ENCODE measurements around the gene CX3CL1.
"Not testable (repeated sequence)": the region's sequence is repeated elsewhere in the genome, so short reads cannot be mapped to it uniquely, and the experiment has no call there.

Gene CX3CL1

DNA sequence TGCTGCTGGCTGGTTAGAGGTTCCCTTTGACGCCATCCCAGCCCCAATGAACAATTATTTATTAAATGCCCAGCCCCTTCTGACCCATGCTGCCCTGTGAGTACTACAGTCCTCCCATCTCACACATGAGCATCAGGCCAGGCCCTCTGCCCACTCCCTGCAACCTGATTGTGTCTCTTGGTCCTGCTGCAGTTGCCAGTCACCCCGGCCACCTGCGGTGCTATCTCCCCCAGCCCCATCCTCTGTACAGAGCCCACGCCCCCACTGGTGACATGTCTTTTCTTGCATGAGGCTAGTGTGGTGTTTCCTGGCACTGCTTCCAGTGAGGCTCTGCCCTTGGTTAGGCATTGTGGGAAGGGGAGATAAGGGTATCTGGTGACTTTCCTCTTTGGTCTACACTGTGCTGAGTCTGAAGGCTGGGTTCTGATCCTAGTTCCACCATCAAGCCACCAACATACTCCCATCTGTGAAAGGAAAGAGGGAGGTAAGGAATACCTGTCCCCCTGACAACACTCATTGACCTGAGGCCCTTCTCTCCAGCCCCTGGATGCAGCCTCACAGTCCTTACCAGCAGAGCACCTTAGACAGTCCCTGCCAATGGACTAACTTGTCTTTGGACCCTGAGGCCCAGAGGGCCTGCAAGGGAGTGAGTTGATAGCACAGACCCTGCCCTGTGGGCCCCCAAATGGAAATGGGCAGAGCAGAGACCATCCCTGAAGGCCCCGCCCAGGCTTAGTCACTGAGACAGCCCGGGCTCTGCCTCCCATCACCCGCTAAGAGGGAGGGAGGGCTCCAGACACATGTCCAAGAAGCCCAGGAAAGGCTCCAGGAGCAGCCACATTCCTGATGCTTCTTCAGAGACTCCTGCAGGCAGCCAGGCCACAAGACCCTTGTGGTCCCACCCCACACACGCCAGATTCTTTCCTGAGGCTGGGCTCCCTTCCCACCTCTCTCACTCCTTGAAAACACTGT, 11.3 kb downstream of the CX3CL1 start:
- no peak for DNase-seq

- no peak for DNase-seq
Measured at GRCh38 chr16:57384248-57385070, 12.2 kb downstream of the CX3CL1 start.

DNA sequence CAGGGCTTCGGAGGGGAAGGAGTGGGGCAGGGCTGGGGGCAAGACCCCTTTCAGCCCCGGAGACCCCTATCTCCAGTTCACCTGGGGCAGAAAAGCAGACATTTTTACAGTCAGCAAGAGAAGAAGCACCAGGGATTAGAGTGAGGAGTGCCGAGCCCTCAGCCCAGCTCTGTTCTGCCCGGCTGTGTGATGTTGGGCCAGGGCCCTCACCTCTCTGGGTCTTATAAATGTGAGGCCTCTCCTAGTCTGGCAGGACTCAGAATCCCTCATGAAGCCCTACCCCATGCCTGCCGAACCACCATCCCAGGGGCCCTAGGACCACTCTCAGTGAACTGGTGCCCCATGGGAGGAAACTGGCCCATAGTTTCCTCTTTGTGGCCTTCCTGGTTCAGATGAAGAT, 12.8 kb downstream of the CX3CL1 start:
- no peak for DNase-seq

DNA sequence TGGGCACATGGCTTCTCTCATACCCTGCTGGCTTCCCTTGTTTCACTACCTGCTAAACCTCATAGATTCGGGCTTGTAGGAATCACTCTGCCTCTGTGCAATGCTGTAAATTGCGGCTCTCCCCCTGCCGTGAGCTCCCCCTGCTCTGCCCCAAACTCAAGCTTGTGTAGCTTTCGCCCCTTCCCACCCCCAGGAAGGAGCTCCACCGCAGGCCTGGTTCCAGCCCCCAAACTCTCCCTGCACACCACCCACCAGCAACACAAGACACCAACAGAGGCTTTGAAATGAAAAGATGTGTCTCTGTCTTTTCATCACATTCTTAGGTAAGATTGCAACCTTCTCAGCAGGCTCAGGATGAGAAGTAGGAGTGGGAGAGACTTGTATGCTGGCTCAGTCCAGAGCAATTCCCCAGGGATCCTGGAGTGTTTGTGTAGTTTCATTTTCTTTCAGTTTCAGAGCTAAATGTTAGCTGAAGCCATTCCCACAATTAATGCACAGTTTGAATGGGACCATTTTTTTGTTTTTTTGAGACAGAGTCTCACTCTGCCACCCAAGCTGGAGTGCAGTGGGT, 14.2 kb downstream of the CX3CL1 start:
- no peak for DNase-seq

GRCh38 chr16:57387598-57388354, 15.5 kb downstream of the CX3CL1 start:
- DNase-seq: no peak

DNA sequence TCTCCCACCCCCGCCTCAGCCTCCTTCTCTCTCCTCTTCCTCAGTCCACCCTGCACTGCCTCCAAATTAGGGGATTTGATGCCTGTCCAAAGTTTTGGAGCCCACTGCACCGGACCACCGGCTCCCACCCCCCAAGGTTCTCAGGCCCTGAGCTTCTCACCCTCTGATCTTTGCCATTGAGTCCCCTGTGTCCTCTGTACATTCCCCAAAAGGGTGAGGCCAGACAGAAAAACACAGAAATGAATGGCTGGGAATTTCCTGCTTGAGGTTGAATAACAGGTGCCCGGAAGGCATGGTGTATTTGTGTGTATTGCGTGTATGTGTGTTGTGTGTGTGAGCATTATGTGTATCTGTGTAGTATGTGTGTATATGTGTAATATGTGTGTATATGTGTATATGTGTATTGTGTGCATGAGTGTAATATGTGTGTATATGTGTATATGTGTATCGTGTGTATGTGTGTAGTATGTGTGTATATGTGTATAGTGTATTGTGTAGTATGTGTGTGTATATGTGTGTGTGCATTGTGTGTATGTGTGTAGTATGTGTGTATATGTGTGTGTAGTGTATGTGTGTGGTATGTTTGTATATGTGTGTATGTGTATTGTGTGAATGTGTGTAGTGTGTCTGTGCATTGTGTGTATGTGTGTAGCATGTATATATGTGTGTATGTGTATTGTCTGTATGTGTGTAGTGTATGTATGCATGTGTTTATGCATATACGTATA, 16.2 kb downstream of the CX3CL1 start:
- no peak for DNase-seq

DNA sequence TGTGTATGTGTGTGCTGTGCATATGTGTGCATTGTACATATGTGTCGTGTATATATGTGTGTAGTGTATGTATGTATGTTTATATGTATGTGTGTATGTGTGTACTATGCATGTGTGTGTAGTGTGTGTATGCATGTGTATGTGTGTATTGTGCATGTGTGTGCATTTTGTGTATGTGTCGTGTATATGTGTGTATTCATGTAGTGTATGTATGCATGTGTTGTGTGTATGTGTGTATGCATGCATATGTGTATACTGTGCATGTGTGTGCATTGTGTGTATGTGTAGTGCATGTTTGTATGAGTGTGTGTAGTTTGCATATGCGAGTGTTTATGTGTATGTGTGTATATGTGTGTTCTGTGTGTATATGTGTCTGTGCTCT, 16.8 kb downstream of the CX3CL1 start:
- DNase-seq: no peak

DNA sequence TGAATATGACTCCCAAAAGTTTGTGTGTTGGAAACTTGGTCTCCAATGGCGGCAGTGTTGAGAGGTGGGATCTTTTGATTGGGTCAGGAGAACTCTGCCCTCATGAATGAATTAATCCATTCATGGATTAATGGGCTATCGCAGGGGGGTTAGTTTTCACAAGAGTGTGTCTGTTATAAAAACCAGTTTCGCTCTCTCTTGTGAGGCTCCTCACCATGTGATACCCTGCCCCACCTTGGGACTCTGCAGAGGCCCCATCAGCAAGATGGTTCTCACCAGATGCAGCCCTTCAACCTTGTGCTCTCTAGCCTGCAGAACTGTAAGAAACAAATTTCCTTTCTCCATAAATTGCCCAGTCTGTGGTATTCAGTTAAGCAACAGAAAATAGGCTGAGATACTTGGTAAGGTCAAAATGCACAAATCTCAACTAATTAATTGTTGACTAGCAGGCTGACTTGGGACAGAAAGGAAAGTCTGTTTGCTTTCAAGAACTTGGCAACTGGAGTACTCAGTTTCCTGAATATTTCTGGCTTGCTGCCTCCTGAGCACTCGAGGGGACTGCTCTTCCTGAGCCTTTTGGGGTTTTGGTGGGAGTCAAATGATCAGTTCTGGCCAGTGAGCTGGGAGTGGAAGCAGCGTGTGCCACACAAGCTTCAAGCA, 18.5 kb downstream of the CX3CL1 start:
- no peak for DNase-seq

GRCh38 chr16:57391300-57391699, 19.0 kb downstream of the CX3CL1 start:
- DNase-seq: no peak

DNA sequence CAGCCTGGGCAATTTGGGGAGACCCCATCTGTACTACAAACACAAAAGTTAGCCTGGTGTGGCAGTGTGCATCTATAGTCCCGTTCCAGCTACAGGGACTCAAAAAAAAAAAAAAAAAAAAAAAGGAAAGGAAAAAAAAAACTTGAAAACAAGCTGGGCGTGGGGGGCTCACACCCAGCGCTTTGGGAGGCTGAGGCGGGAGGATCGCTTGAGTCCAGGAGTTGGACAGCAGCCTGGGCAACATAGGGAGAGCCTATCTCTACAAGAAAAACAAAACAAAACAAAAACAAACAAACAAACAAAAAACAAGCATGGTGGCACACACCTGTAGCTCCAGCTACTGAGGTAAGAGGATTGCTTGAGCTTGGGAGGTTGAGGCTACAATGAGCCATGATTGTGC, 19.4 kb downstream of the CX3CL1 start:
- no peak for DNase-seq

DNA sequence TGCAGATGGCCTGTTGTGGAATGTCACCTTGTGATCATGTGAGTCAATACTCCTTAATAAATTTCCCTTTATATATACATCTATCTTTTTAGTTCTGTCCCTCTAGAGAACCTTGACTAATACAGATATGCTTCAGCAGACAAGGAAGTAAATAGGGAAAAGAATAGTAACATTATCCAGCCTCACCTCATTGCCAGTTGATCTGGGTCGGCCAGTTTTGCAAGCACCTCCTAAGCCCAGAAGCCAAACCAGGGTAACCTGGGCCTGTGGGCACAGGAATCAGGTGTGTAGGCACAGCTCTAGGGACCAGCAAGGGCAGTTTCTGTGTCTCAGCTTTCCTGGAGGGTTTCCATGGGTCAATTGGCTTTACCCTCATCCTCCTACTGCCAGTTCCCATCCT, 20.4 kb downstream of the CX3CL1 start:
- DNase-seq: no peak

DNA sequence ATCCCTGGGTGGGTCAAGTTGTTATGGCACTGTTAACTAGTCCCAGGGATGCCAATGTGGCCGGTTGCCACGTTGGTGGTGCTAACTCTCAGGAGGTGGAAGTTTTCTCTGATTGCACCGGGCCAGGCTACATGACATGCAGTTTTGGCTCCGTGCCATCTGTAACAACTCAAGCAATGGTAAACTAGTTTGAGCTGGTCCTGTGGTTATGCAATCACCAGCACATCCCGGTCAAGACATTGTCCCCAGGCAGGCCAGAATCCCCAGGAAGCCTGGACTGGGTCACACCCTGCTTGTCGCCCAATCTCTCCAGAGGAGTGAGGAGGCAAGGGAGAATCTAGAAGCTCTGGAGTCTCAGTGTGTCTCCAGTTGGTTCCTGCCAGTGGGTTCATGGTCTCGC, 22.2 kb downstream of the CX3CL1 start:
- no peak for DNase-seq

DNA sequence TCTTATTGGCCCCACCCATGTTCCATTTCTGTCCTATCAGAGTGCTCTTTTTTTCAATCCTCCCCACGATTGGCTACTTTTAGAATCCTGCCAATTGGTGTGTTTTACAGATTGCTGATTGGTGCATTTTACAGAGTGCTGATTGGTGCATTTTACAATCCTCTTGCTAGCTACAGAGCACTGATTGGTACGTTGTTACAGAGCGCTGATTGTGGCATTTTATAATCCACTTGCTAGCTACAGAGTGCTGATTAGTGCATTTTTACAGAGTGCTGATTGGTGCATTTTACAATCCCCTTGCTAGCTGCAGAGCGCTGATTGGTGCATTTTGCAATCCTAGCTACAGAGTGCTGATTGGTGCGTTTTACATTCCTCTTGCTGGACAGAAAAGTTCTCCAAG, 22.7 kb downstream of the CX3CL1 start:
- no peak for DNase-seq

GRCh38 chr16:57396786-57397185, 24.5 kb downstream of the CX3CL1 start:
- DNase-seq: no peak

DNA sequence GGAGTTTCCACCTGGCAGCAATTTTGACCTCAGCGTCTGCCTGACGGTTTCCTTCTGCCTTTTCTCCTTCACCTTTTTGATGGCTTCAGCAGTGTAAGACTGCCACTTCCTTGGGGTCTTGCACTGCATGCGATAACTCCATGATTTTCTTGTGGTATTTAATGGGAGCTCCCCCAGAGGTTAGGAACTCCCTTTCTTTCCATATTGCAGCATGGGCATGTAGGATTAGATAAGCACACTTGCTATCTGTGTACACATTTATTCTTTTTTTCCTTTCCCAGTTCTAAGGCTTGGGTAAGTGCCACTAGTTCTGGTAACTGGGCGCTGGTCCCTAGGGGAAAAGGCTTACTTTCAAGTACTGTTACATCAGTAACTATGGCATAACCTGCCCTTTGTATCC, 25.2 kb downstream of the CX3CL1 start:
- not testable (repeated sequence) for DNase-seq

DNA sequence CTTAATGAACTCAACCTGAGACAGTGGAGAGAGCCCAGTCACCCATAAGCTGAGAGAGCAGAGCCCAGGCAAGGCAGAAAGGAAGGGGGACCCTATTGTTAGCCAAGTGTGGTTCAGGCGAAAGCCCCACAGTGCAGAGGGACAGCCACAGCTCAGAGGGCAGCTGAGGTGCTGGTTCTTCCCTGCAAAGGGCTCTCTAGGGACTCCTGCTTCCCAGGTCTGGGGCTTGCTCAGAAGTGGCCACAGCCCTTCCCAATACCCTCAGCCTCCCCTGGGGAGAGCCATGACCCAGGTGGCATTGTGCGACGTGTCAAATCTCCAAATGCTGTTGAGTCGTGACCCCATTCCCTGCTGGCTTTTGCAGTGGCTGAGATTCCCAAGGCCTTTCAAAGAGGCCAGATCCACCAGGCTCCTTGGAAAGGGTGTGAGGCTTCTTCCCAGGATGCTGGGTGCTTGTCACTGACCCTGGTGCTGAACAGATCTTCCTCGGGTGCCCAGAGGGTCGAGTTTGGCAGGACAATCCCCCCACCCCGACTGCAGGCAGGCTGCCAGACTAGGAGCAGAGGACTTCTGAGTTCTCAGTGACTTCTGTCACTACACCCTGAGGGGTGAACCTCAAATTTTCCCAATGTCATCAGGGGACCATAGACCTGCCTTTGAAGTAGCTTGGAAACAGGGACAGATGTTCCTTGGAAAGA, 29.8 kb downstream of the CX3CL1 start:
- no peak for DNase-seq

GRCh38 chr16:57403965-57404817, 31.9 kb downstream of the CX3CL1 start, which contains the start of gene CCL17:
TSS of gene CCL17 (plus strand) at chr16:57404767. CDS start at chr16:57413933, 9,166 bp downstream.
- no peak for DNase-seq

GRCh38 chr16:57405097-57405496, 32.8 kb downstream of the CX3CL1 start:
- no peak for DNase-seq

- DNase-seq: no peak
Measured at GRCh38 chr16:57406881-57407280, 34.6 kb downstream of the CX3CL1 start.

All from activated CD4-positive, alpha-beta T cell treated with anti-CD3 and anti-CD28 coated beads, Interleukin-2, amount 50 U/mL, for 1 hour (primary cell).